Gastroesophageal sphincter (tissue), 3 donors: Measurements from ENCODE around the gene TIMM8A.

Experiments
- CTCF ChIP-seq, 4 experiments: fragments of 200-600 bp in 2 of 4; fragments of 450-650 bp in 2 of 4; sonication (generic) in 1 of 4; IDR thresholded peaks; one replicate each; pipeline ENCODE4 v1.5.1; 2017 to 2019; ENCODE audit warnings: antibody characterized with exemption in 4 of 4, mild to moderate bottlenecking in 2 of 4, moderate library complexity in 2 of 4
- POLR2A ChIP-seq, 2 donors: fragments of 450-650 bp; IDR thresholded peaks; one replicate each; pipeline ENCODE4 v1.6.1; 2017; ENCODE audit warnings: antibody characterized with exemption in 2 of 2, mild to moderate bottlenecking in 2 of 2, moderate library complexity in 1 of 2
- POLR2AphosphoS5 ChIP-seq: sonication (generic); formaldehyde crosslinking; IDR thresholded peaks from one replicate; pipeline ENCODE4 v1.6.1; 2017; ENCODE audit warnings: antibody characterized with exemption

- TF ChIP-seq POLR2AphosphoS5 = no peak
- no peak for TF ChIP-seq CTCF (IDR thresholded peaks at IDR 0.05)
- TF ChIP-seq POLR2A (IDR thresholded peaks at IDR 0.05) = no peak
Measured at GRCh38 chrX:101391831-101392230, 43.3 kb upstream of the TIMM8A start.
